Dendritic cell treated with granulocyte-macrophage colony-stimulating factor and Interleukin-4, amounts not matched to agents 40 ng/mL and 50 ng/mL, for 4 days (primary cell): ENCODE measurements around the gene AWAT1.
"Not testable (repeated sequence)": the region's sequence is repeated elsewhere in the genome, so short reads cannot be mapped to it uniquely, and the experiment has no call there.

Source experiments
- H3K27ac Mint-ChIP-seq: one replicate; pipeline ENCODE4 v1.8.0; 2022; ENCODE audit warnings: mild to moderate bottlenecking, mixed read lengths
- H3K27me3 Mint-ChIP-seq: one replicate; pipeline ENCODE4 v1.8.0; 2022; ENCODE audit warnings: mild to moderate bottlenecking, mixed read lengths
- H3K36me3 Mint-ChIP-seq: one replicate; pipeline ENCODE4 v1.8.0; 2022; ENCODE audit warnings: low read depth, mixed read lengths
- H3K4me1 Mint-ChIP-seq: one replicate; pipeline ENCODE4 v1.8.0; 2022; ENCODE audit warnings: low read depth, mixed read lengths
- H3K4me3 Mint-ChIP-seq: one replicate; pipeline ENCODE4 v1.8.0; 2022; ENCODE audit warnings: mild to moderate bottlenecking, moderate library complexity, mixed read lengths
- H3K9me3 Mint-ChIP-seq: one replicate; pipeline ENCODE4 v1.8.0; 2022; ENCODE audit warnings: mixed read lengths
- intact Hi-C: fragments of 100-400 bp; cut with micrococcal nuclease; formaldehyde crosslinking; loops from one replicate; pipeline ENCODE4 v1.15.0; 2022

Gene AWAT1

GRCh38 chrX:70252491-70252890 is 18.0 kb downstream of the AWAT1 start:
- Mint-ChIP-seq H3K4me1 (no peaks in the 10 kb centered on the region), H3K27ac (no peak overlapping the region), H3K9me3 (no peaks in the 10 kb centered on the region), H3K4me3 (no peak overlapping the region), H3K36me3 (no peaks in the 10 kb centered on the region), H3K27me3 (no peaks in the 10 kb centered on the region)
- intact Hi-C loops, result no loop called here

GRCh38 chrX:70253377-70254062 is 19.1 kb downstream of the AWAT1 start:
- intact Hi-C loops, result no loop called here
- H3K36me3 Mint-ChIP-seq, result no peaks in the 10 kb centered on the region
- H3K4me1 Mint-ChIP-seq, result no peaks in the 10 kb centered on the region
- H3K27ac Mint-ChIP-seq, result no peak overlapping the region
- H3K4me3 Mint-ChIP-seq, result no peak overlapping the region
- H3K9me3 Mint-ChIP-seq, result no peaks in the 10 kb centered on the region
- no peaks in the 10 kb centered on the region for H3K27me3 Mint-ChIP-seq

- Mint-ChIP-seq H3K4me3 (no peak overlapping the region), H3K36me3 (no peaks in the 10 kb centered on the region), H3K9me3 (no peaks in the 10 kb centered on the region), H3K4me1 (no peaks in the 10 kb centered on the region), H3K27ac (no peak overlapping the region), H3K27me3 (no peaks in the 10 kb centered on the region)
- intact Hi-C loops, result no loop called here
Observed at GRCh38 chrX:70254063-70254400, 19.6 kb downstream of the AWAT1 start.

GRCh38 chrX:70254909-70255308 is 20.5 kb downstream of the AWAT1 start:
- no peaks in the 10 kb centered on the region for H3K4me1 Mint-ChIP-seq

DNA sequence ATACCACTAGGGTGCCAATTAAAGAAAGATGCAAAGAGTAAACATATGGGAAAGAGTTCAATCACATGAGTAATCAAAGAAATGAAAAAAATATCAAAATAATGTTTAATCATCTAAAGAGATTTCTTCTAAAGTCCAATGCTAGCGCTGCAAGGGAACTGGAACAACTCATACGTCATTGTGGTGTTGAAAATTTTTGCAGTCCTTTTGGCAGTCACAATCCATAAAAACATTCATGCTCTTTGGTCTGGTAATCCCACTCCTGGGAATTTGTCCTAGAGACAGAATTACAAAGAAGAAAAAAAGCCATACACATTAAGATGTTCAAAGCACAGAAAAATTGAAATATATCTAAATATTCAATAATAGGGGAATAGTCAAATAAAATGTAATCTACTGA is 21.0 kb downstream of the AWAT1 start:
- Mint-ChIP-seq H3K4me1 (no peaks in the 10 kb centered on the region), H3K9me3 (no peaks in the 10 kb centered on the region), H3K27me3 (no peaks in the 10 kb centered on the region), H3K4me3 (no peak overlapping the region), H3K27ac (no peak overlapping the region), H3K36me3 (no peaks in the 10 kb centered on the region)
- intact Hi-C loops, result no loop called here

More at GRCh38 chrX:70254909-70255308, 20.5 kb downstream of the AWAT1 start:
- no peak overlapping the region for H3K4me3 Mint-ChIP-seq
- no peak overlapping the region for H3K27ac Mint-ChIP-seq
- no peaks in the 10 kb centered on the region for H3K36me3 Mint-ChIP-seq
- H3K27me3 Mint-ChIP-seq, result no peaks in the 10 kb centered on the region
- no peaks in the 10 kb centered on the region for H3K9me3 Mint-ChIP-seq
- intact Hi-C loops, result no loop called here

DNA sequence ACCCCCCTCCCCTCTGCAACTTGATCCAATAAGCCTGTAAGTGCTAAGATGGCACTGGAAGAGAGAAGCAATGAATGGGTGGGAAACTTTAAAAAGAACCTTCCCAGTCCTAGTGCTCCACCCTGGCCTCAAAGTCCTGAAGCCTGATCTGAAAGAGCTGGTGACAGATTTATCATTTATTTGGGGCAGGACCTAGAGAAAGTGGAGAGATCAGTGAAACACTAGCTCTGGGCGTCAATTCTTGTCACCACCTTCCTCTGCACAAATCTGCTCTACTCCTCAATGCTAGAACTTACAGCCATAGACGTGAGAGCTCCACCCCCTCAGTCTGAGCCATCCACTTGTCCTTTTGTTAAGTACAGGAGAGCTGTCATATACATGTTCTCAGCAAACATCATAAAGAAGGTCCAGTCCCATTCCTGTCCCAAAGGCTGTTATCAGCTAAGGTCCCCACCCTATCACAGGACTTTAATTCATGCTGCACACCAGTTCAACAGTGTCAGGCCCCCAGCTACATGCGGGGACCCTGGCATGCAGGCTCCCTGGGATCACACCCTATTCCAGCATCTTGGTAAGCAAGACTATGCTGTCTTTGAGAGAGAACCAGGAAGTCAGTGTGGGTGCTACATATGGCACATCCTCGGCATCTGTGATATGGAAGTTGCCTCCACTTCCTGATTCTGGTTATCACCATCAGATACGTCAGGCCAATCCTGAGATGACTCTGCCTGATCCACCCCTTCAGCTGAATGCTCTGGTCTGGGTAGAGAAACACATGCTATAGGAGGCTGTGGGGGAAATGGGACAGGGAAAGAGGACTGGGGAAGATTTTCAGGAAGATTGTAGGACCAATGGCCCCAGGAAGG is 23.2 kb downstream of the AWAT1 start:
- intact Hi-C loops, result no loop called here
- no peaks in the 10 kb centered on the region for H3K9me3 Mint-ChIP-seq
- H3K4me3 Mint-ChIP-seq, result no peak overlapping the region
- no peaks in the 10 kb centered on the region for H3K27me3 Mint-ChIP-seq
- no peaks in the 10 kb centered on the region for H3K4me1 Mint-ChIP-seq
- no peak overlapping the region for H3K27ac Mint-ChIP-seq
- no peaks in the 10 kb centered on the region for H3K36me3 Mint-ChIP-seq

- no peak within 1 kb of the TSS for H3K4me3 Mint-ChIP-seq
- no peak within 1 kb of the TSS for H3K27ac Mint-ChIP-seq
- no peaks in the 10 kb centered on the region for H3K36me3 Mint-ChIP-seq
- H3K27me3 Mint-ChIP-seq, result peaks cover 2% of the 10 kb centered on the region
- no peaks in the 10 kb centered on the region for H3K9me3 Mint-ChIP-seq
- no peaks in the 10 kb centered on the region for H3K4me1 Mint-ChIP-seq
- intact Hi-C loops, result no loop called here
Observed at GRCh38 chrX:70260104-70260503, 25.6 kb downstream of the AWAT1 start, which contains the start of gene P2RY4. Gene P2RY4, minus strand, starts transcription at chrX:70260204. Its CDS starts 580 bp downstream, at chrX:70259624.

DNA sequence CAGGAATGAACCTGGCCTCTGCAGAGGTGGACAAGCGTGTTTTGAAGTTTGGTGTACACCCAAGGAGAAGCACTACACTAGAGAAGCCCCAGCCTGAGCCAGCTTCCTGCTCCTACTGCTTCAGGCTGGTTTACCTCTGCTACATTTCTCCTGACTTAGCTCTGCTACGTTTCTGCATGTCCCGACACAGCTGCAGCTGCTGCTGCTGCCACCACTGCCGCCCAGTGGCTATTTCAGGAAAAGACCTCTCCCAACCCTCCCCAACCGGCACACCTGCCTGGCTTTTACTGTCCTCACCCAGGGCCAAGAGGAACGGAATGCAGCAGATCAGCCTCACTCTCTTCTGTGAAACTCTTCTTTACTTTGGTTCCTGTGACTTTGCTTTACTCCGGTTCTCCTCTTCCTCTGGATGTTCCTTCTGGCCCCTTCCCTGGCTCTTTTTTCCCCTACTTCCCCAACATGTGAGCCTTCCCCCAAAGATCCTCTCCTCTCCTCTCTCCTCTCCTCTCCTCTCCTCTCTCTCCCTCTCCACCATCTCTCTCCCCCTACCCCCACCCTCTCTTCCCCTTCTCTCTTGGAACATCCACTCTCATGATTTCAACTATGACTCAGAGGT is 28.6 kb downstream of the AWAT1 start:
- no peaks in the 10 kb centered on the region for H3K9me3 Mint-ChIP-seq
- H3K36me3 Mint-ChIP-seq, result no peaks in the 10 kb centered on the region
- H3K27me3 Mint-ChIP-seq, result peaks cover 2% of the 10 kb centered on the region
- intact Hi-C loops, result no loop called here
- no peaks in the 10 kb centered on the region for H3K4me1 Mint-ChIP-seq
- H3K4me3 Mint-ChIP-seq, result no peak overlapping the region
- H3K27ac Mint-ChIP-seq, result no peak overlapping the region

GRCh38 chrX:70264784-70265183 is 30.3 kb downstream of the AWAT1 start:
- Mint-ChIP-seq H3K27me3 (peaks cover 2% of the 10 kb centered on the region), H3K4me1 (no peaks in the 10 kb centered on the region), H3K4me3 (no peak overlapping the region), H3K36me3 (no peaks in the 10 kb centered on the region), H3K9me3 (no peaks in the 10 kb centered on the region), H3K27ac (no peak overlapping the region)
- intact Hi-C loops, result no loop called here

- intact Hi-C loops, result no loop called here
- H3K4me1 Mint-ChIP-seq, result no peaks in the 10 kb centered on the region
- H3K27ac Mint-ChIP-seq, result no peak within 1 kb of the TSS
Observed at GRCh38 chrX:70268034-70268433, 33.6 kb downstream of the AWAT1 start, which contains the start of gene ARR3. Gene ARR3, plus strand, starts transcription at chrX:70268334. Its CDS starts 1,052 bp downstream, at chrX:70269386.

DNA sequence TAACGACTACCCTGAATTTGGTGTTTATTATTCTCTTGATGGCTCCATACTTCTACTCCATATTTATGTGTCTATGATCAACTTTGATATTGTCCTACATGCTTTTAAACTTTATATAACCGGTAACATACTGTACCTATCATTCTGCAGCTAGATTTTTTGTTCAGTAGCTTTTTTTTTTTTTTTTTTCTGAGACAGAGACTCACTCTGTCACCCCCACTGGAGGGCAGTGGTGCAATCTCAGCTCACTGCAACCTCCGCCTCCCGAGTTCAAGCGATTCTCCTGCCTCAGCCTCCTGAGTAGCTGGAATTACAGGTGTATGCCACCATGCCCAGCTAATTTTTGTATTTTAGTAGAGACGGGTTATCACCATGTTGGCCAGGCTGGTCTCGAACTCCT is 39.6 kb downstream of the AWAT1 start:
- H3K27ac Mint-ChIP-seq, H3K36me3 Mint-ChIP-seq, H3K4me3 Mint-ChIP-seq, H3K4me1 Mint-ChIP-seq, H3K27me3 Mint-ChIP-seq, H3K9me3 Mint-ChIP-seq, intact Hi-C loops: not testable (repeated sequence)

More at GRCh38 chrX:70268034-70268433, 33.6 kb downstream of the AWAT1 start, which contains the start of gene ARR3:
- peaks cover 2% of the 10 kb centered on the region for H3K27me3 Mint-ChIP-seq
- H3K4me3 Mint-ChIP-seq, result no peak within 1 kb of the TSS
- H3K9me3 Mint-ChIP-seq, result no peaks in the 10 kb centered on the region
- no peaks in the 10 kb centered on the region for H3K36me3 Mint-ChIP-seq

DNA sequence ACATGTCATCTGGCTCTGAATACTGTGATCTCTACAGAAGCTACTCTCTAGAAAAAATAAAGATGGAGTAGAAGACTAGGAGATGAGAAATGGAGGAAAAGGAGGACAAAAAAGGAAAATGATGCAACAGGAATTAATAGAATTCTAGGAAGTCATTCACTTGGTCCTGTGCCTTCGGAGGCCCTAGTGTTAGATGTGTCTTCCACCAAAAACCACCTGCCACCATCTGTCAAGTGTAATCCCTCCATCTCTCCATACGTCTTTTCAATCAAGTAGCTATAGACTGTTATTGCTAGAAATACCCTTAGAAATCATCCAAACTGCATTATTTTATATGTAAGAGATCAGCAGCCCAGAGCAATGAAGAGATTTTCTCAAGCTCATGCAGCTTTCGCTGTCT is 44.6 kb downstream of the AWAT1 start:
- H3K27me3 Mint-ChIP-seq, result no peaks in the 10 kb centered on the region
- H3K4me1 Mint-ChIP-seq, result no peaks in the 10 kb centered on the region
- H3K27ac Mint-ChIP-seq, result no peak overlapping the region
- intact Hi-C loops, result no loop called here
- no peaks in the 10 kb centered on the region for H3K9me3 Mint-ChIP-seq
- H3K36me3 Mint-ChIP-seq, result peaks cover 12% of the 10 kb centered on the region
- no peak overlapping the region for H3K4me3 Mint-ChIP-seq

DNA sequence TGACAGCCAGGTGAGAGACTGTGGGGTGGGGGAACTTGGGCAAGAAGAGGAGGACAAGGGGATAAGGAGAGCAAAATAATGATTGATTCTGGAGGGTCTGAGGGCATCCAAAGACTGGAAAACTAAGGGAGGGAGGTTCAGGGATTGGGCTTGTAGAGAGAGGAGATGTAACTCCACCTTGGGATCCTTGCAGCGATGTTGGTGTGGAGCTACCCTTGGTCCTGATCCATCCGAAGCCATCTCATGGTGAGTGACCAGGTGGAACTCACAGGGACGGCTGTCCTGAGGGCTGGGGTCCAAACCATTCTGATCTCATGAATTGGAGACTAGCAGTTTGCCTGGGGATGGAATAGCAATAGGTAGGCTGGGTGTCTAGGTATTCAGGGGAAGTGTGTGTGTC is 46.1 kb downstream of the AWAT1 start:
- no peak overlapping the region for H3K27ac Mint-ChIP-seq
- H3K4me1 Mint-ChIP-seq, result no peaks in the 10 kb centered on the region
- H3K36me3 Mint-ChIP-seq, result peaks cover 23% of the 10 kb centered on the region
- intact Hi-C loops, result no loop called here
- no peak overlapping the region for H3K4me3 Mint-ChIP-seq
- H3K9me3 Mint-ChIP-seq, result no peaks in the 10 kb centered on the region
- no peaks in the 10 kb centered on the region for H3K27me3 Mint-ChIP-seq

DNA sequence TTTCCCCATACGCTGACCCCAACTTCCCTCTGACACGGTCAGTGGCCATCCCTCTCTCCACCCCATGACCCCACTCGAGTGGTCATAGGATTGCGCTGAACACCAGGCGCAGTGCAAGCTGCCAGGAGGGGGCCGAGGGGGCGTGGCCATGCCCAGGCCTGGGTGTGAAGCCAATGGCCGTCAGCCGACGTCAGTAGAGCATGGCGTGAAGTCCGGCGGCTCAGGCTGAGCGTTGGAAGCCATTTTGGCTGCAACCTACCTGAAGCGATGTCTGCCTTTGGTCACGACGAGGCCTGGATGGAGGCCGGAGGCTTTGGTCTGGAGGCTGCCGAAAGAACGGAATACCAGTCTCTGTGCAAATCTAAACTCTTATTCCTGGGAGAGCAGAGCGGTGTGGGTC is 47.5 kb downstream of the AWAT1 start, which contains the start of gene RAB41:
Gene RAB41 (plus strand): TSS at position 222 of the 400 bp plus-strand sequence. CDS start 46 bp downstream, at position 268.
- no peak within 1 kb of the TSS for H3K4me3 Mint-ChIP-seq
- no peaks in the 10 kb centered on the region for H3K4me1 Mint-ChIP-seq
- peaks cover 37% of the 10 kb centered on the region for H3K36me3 Mint-ChIP-seq
- H3K9me3 Mint-ChIP-seq, result no peaks in the 10 kb centered on the region
- intact Hi-C loops, result no loop called here
- H3K27ac Mint-ChIP-seq, result no peak within 1 kb of the TSS
- no peaks in the 10 kb centered on the region for H3K27me3 Mint-ChIP-seq
